Measurements from ENCODE around the gene UACA.

DNA sequence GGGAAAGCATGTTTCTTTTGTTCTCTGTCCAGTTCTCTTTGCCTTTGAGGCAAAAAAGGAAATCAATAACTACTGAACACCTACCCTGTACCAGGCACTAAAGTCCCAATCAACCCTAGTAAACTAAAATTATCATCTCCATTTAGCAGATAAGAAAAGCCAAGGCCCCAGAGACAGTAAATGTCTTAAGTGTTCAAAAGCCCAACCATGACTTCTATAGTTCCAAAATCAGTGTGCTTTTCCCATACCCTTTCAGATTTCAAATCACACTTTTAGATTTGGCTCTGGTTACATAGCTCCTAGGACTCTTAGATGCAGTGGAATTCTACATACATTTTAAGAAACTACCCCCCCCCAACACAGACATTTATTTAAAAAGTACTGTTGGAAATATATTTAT lies 63.5 kb downstream of the UACA start:
- TF ChIP-seq POLR2AphosphoS5 (IDR thresholded peaks at IDR 0.05; ENCODE audit: low read depth, low read length) (no peak), POLR2A (IDR thresholded peaks at IDR 0.05; ENCODE audit: low read depth, low read length) (no peak), TAF1 (IDR thresholded peaks at IDR 0.05; ENCODE audit: borderline replicate concordance, low read depth, low read length) (no peak)
